HG03175 (cell line): ENCODE data around the gene GNAT1.
"Not testable (repeated sequence)": the region's sequence is repeated elsewhere in the genome, so short reads cannot be mapped to it uniquely, and the experiment has no call there.

Experiments
- ATAC-seq: cut with Tn5 transposase; IDR thresholded peaks from one replicate; pipeline ENCODE4 v1.9.1; 2021; ENCODE audit warnings: mild to moderate bottlenecking, moderate library complexity; ENCODE audit not compliant: unreplicated experiment

Gene GNAT1

DNA sequence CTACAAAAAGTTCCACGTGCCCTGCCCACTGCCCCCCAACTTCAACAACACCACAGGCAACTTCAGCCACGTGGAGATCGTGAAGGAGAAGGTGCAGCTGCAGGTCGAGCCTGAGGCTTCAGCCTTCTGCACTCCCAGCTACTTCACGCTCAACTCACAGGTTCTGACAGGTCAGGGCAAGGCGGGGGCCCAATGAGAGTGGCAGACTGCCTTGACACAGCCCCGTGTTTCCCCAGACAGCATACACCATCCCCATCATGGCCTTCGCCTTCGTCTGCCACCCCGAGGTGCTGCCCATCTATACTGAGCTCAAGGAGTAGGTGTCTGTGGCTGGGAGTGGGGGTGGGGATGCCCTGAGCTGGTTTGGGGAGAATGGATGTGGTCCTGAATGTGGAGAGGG lies 26.3 kb downstream of the GNAT1 start:
- ATAC-seq = no peak

DNA sequence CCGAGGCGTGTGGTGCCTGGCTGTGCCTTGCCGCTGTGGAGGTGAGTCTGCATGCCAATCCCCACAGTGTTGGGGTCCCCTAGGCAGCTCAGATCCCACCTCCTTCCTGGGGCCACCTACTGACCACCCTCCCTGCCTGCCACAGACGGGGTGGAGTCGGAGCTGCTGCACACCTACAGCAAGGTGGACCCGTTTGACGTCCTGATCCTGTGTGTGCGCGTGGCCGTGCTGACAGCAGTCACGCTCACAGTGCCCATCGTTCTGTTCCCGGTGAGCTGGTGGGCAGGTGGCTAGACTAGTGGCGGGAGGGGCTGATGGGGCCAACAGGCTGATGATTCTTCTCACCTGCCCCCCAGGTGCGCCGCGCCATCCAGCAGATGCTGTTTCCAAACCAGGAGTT lies 27.0 kb downstream of the GNAT1 start:
- ATAC-seq = no peak

GRCh38 chr3:50219285-50219684 lies 27.9 kb downstream of the GNAT1 start:
- ATAC-seq = no peak

- no peak for ATAC-seq
These were observed 28.7 kb downstream of the GNAT1 start for GRCh38 chr3:50220109-50220508.

- no peak for ATAC-seq
These were observed 29.6 kb downstream of the GNAT1 start for GRCh38 chr3:50221051-50221410.

GRCh38 chr3:50221411-50222168 lies 30.2 kb downstream of the GNAT1 start:
- ATAC-seq = no peak

GRCh38 chr3:50222169-50222528 lies 30.7 kb downstream of the GNAT1 start:
- ATAC-seq = no peak

DNA sequence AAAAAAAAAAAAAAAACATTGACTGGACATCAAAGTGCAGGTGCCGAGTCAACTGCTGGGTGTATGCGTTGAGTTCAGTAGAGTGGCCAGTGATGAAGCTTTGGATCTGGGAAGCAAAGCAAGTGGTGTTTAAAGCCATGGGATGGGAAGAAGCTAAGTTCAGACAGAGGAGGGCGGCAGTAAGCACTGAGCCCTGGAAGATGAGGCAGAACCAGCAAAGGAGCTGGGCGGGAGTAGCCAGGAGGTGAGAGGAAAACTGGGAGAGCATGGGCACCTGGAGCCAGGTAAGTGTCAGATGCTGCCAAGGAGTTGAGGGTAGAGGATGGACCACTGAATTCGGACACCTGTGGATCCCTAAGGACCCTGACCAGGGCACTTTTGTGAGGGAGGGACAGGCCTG lies 33.2 kb downstream of the GNAT1 start:
- no peak for ATAC-seq

- peak; percentile 4 for ATAC-seq
These were observed 35.5 kb downstream of the GNAT1 start for GRCh38 chr3:50226888-50227389.

- peak; percentile 88 for ATAC-seq
These were observed 36.2 kb downstream of the GNAT1 start for GRCh38 chr3:50227390-50228183.

DNA sequence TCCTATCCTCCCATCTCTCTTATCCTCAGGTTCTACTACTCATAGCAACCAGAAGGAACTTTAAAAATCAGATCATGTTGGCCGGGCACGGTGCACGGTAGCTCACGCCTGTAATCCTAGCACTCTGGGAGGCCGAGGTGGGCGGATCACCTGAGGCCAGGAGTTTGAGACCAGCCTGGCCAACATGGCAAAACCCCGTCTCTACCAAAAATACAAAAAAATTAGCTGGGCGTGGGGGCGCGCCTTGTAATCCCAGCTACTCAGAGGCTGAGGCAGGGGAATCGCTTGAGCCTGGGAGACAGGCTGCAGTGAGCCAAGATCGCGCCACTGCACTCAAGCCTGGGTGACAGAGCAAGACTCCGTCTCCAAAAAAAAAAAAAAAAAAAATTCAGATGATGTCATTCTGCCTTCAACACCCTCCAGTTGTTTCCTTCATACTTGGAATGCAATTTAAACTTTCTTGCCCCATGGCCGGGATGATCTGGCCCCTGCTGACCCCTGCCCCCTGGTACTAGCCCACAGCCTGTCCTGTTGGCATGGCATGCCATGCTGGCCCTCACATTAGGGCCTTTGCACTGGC lies 36.9 kb downstream of the GNAT1 start:
- not testable (repeated sequence) for ATAC-seq

GRCh38 chr3:50229490-50229889 lies 38.1 kb downstream of the GNAT1 start:
- ATAC-seq = no peak

DNA sequence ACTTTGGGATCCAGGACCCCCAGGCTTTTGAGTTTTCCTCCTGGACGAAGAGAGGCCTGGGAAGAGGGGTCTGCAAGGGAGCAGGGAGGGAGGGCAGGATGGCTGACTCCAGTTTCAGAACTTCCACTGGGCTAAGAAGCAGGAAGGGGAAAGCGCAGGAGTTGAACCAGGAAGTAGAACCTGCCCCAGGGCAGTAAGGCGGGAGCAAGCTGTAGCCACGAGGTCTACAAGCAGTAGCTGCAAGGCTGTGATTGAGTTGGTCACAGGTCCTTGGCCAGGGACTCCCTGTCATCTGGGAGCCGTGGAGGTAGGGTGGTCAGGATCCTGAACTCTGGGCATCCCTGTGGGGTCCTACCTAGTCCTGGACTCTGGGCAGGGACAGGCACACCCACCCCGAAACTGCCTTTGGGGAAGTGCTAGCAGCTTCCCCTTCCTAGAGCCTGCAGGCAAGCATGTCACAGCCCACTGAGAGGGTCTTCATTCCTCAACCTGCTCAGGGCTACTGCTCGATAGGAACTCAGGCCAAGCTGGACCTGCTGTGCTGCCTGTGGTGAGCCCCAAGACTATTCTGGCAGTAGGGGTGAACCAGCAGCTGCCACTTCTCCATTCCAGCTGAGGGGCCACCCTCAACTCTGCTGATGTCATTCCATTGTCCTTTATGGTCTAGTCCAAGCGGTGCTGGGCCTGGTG lies 38.8 kb downstream of the GNAT1 start:
- no peak for ATAC-seq

GRCh38 chr3:50230794-50231125 lies 39.4 kb downstream of the GNAT1 start:
- no peak for ATAC-seq

GRCh38 chr3:50231581-50231980 lies 40.2 kb downstream of the GNAT1 start:
- no peak for ATAC-seq

DNA sequence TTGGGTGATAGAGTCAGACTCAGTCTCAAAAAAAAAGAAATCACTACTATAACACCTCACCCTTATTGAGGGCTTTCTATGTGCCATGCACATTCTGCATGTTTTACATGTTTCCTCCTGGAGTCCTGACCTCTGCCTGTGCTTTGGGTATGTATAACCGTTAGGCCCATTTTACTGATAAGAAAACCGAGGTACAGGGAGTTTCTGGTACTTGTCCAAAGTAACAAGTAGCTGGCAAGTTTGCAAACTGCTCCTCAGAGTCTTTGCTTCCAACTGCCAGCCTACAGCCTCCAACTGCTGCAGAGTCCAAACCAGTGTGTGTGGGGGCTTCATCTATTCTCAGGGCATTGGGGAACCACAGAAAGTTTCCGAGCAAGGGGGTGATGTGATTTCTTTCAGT lies 40.9 kb downstream of the GNAT1 start:
- ATAC-seq = no peak

- no peak for ATAC-seq
These were observed 41.8 kb downstream of the GNAT1 start for GRCh38 chr3:50233176-50233575.

DNA sequence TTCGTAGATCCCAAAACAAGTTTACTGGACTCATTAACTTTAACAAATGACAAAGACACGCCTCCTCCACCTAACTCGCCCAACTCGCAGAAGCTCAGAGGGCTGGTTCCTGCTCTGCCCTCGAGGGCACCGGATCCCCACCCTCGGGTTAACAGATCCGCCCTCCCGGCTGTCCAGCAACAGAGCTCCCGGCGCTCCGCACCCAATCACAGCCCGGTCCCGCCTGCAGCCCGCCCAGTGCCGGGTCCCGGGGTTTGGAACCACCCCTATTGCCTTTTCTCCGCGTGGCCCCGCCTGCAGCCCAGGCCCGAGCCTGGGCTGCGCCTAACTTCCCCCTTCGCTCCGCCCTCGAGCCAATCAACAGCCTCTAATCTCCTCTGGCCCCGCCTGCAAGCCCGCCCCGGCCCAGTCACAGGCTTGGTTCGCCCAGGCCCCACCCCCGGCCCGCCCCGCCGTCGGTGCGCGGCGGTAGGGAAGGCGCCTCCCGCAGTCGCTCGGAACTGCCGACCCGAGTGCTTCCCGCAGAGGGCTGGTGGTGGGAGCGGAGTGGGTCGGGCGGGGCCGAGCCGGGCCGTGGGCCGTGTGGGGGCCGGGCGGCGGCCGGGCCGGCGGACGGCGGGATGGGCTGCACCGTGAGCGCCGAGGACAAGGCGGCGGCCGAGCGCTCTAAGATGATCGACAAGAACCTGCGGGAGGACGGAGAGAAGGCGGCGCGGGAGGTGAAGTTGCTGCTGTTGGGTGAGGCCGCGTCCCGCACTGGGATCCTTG lies 44.5 kb downstream of the GNAT1 start, which contains the start of gene GNAI2:
Gene GNAI2 (plus strand): TSS at position 489 of the 768 bp plus-strand sequence. CDS start 132 bp downstream, at position 621.
- peak; percentile 93 for ATAC-seq

DNA sequence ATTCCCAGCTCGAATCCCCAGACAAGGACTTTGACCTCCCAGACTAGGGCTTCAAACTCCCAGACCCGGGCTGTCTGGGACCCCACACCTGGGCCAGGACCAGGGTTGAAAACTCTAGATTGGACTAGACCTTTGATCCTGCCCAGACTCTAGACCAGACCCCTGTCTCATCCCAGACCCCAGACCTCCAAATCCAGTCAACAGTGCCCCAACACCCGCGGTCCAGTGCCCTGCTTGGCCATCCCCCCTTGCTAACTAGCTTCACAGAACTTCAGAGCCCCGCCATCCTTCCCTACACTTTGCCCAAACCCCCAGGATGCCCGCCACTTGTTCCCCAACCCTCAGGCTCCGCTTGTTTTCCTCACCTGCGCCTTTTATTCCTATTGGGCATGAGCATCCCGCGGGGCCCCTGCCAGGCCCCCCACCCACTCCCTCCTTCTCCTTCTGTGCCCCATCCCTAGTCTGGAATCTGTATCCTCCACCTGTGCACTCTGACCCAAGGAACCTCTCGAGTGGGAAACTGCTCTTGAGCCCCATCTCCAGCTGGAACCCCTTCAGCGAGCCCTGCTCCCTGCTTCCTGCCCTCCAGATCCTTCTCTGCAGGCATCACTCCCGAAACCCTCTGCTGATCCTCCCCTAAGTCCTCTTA lies 45.2 kb downstream of the GNAT1 start:
- ATAC-seq = no peak

- no peak for ATAC-seq
These were observed 45.8 kb downstream of the GNAT1 start for GRCh38 chr3:50237133-50237651.
